ENCODE data around the gene DAAM2.

DAAM2 gene

DNA sequence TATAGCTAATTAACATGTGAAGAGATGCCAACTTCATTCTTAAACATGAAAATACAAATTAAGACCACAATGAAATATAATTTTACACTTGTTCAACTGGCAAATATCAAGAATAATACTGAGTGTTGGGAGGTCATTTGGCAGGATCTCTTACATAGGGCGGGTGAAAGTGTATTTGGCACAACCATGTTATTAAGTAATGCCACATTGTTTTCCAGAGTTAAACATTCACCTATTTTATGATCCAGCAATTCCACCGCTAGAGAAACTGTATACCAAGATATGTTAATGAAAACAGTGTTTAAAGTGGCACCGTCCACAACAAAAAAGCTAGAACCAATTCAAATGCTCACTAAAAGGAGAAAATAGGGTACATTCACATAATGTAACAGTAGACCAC is 128.0 kb downstream of the DAAM2 start:
- TF ChIP-seq TARDBP (IDR thresholded peaks at IDR 0.05) (no peak), SP1 (IDR thresholded peaks at IDR 0.05) (no peak), NFRKB (IDR thresholded peaks at IDR 0.05) (no peak), SUZ12 (IDR thresholded peaks at IDR 0.05) (no peak), ZNF384 (IDR thresholded peaks at IDR 0.05) (no peak), L3MBTL2 (conservative IDR thresholded peaks at IDR 0.05) (no peak), ARNT (IDR thresholded peaks at IDR 0.05) (no peak), LEF1 (IDR thresholded peaks at IDR 0.05; ENCODE audit: borderline replicate concordance) (no peak), FOXA1 (IDR thresholded peaks at IDR 0.05) (no peak), HDGF (IDR thresholded peaks at IDR 0.05; ENCODE audit: borderline replicate concordance) (no peak)
- TF ChIP-seq, protein P1, sequence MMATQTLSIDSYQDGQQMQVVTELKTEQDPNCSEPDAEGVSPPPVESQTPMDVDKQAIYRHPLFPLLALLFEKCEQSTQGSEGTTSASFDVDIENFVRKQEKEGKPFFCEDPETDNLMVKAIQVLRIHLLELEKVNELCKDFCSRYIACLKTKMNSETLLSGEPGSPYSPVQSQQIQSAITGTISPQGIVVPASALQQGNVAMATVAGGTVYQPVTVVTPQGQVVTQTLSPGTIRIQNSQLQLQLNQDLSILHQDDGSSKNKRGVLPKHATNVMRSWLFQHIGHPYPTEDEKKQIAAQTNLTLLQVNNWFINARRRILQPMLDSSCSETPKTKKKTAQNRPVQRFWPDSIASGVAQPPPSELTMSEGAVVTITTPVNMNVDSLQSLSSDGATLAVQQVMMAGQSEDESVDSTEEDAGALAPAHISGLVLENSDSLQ (IDR thresholded peaks at IDR 0.05) = no peak
- CTCF ChIA-PET = no interaction called here
- DNase-seq (ENCODE audit: extremely low spot score) = no peak
- POLR2A ChIA-PET = no interaction called here

DNA sequence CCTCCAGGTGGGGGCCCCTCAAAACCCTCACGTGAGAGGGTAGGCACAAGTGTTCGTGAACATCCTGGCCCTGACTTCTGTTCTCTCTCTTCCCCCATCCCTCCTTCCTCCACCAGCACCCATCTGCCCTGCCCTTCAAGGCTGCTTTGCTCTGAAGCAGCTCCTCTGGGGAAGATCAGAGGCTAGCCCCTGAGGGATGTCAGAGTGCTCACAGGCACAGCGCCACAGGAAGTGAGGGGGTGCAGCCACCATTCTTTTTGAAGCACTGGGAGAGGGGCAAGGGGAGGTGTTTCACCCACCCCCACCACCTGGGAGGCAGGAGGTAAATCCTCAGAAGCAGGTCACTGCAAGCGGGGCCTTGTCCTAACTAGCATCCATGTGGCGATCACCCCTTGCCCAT is 130.6 kb downstream of the DAAM2 start:
- no peak for DNase-seq (ENCODE audit: extremely low spot score)
- ChIA-PET CTCF (no interaction called here), POLR2A (interaction anchor here (1.3 kb wide), 1 partner anchor 11 kb away, joined by 4 read pairs; the partner anchor contains the start of gene MOCS1)
- TF ChIP-seq HDGF (IDR thresholded peaks at IDR 0.05; ENCODE audit: borderline replicate concordance) (no peak), ARNT (IDR thresholded peaks at IDR 0.05) (no peak), LEF1 (IDR thresholded peaks at IDR 0.05; ENCODE audit: borderline replicate concordance) (no peak), BHLHE40 (IDR thresholded peaks at IDR 0.05; ENCODE audit: borderline replicate concordance) (no peak), TARDBP (IDR thresholded peaks at IDR 0.05) (no peak), FOXM1 (IDR thresholded peaks at IDR 0.05; ENCODE audit: borderline replicate concordance) (no peak), L3MBTL2 (conservative IDR thresholded peaks at IDR 0.05) (no peak), SP1 (IDR thresholded peaks at IDR 0.05) (no peak), CTBP1 (IDR thresholded peaks at IDR 0.05; ENCODE audit: borderline replicate concordance) (no peak), NFRKB (IDR thresholded peaks at IDR 0.05) (no peak), FOXA1 (IDR thresholded peaks at IDR 0.05) (no peak), ZNF384 (IDR thresholded peaks at IDR 0.05) (no peak), SUZ12 (IDR thresholded peaks at IDR 0.05) (no peak)
- TF ChIP-seq, protein P1 (IDR thresholded peaks at IDR 0.05) = no peak

DNA sequence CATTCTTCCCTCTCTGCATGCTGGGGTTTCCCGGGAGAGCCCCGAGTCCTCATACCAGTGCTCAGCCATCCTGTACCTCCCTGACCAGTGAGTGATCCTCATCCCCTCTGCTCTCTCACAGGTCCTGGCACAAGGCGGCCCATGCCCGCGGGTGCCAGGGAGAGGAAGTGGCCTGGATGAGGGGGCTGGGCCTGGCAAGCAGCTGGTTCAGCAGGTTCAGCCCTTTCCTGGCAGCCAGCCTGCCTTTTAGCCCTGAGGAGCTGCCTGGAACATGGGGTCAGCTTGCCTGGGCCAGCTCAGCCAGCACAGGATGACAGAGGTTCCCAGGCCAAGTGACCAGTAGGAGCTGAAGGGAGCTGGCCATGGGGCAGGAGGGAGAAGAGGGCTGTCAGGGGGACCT is 131.2 kb downstream of the DAAM2 start:
- TF ChIP-seq CTBP1 (IDR thresholded peaks at IDR 0.05; ENCODE audit: borderline replicate concordance) (no peak), ELF4 (IDR thresholded peaks at IDR 0.05) (no peak), ZNF384 (IDR thresholded peaks at IDR 0.05) (no peak), FOXM1 (IDR thresholded peaks at IDR 0.05; ENCODE audit: borderline replicate concordance) (no peak)
- no peak for DNase-seq (ENCODE audit: extremely low spot score)
- POLR2A ChIA-PET = no interaction called here
- CTCF ChIA-PET = no interaction called here

DNA sequence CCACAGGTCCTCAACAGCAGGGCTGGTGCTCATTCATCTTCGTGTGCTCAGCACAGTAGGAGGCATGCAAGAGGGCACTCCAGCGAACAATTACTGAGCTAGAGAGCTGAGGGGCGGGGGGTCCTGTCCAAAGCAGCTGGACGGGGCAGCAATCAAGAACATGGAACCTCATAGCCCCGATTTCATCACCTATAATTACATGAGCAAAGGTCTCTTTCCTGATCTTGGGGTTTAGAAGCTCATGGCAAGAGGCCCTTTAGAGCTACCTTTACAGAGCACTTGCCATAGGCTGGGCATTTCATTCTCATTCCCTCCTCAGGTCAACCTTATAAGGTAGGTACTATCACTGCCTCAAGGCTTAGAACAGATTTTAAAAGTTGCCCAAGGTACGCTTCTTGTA is 131.7 kb downstream of the DAAM2 start:
- TF ChIP-seq NFRKB (IDR thresholded peaks at IDR 0.05) (no peak), TARDBP (IDR thresholded peaks at IDR 0.05) (no peak), FOXA1 (IDR thresholded peaks at IDR 0.05) (no peak), ZNF384 (IDR thresholded peaks at IDR 0.05) (no peak), ARNT (IDR thresholded peaks at IDR 0.05) (no peak), FOXK2 (IDR thresholded peaks at IDR 0.05) (no peak), ELF4 (IDR thresholded peaks at IDR 0.05) (no peak), HDGF (IDR thresholded peaks at IDR 0.05; ENCODE audit: borderline replicate concordance) (no peak), BHLHE40 (IDR thresholded peaks at IDR 0.05; ENCODE audit: borderline replicate concordance) (no peak), L3MBTL2 (conservative IDR thresholded peaks at IDR 0.05) (no peak), LEF1 (IDR thresholded peaks at IDR 0.05; ENCODE audit: borderline replicate concordance) (no peak), FOXM1 (IDR thresholded peaks at IDR 0.05; ENCODE audit: borderline replicate concordance) (no peak), SUZ12 (IDR thresholded peaks at IDR 0.05) (no peak)
- TF ChIP-seq, protein P1 (IDR thresholded peaks at IDR 0.05) = no peak
- CTCF ChIA-PET = no interaction called here
- no peak for DNase-seq (ENCODE audit: extremely low spot score)
- POLR2A ChIA-PET = no interaction called here

DNA sequence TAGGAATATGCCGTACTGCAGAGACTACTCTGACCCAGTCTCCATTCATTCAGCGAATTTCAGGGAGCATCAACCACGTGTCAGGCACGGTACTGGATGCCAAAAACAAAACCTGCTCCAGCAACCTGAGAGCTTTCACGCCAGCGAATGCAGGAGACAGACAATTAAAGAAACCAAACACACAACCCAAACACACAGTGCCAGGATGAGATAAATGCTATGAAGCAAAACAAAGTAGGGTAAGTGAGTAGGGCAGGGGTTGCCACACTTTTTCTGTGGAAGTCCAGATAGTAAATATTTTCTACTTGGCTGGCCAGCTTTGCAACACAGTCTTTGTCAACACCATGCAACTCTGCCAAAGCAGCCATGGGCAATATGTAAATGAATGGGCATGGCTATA is 132.1 kb downstream of the DAAM2 start:
- POLR2A ChIA-PET = no interaction called here
- TF ChIP-seq ELF4 (IDR thresholded peaks at IDR 0.05) = no peak
- no peak for TF ChIP-seq FOXA1 (IDR thresholded peaks at IDR 0.05)
- TF ChIP-seq, protein P1 (IDR thresholded peaks at IDR 0.05) = no peak
- no peak for DNase-seq (ENCODE audit: extremely low spot score)
- CTCF ChIA-PET = no interaction called here

DNA sequence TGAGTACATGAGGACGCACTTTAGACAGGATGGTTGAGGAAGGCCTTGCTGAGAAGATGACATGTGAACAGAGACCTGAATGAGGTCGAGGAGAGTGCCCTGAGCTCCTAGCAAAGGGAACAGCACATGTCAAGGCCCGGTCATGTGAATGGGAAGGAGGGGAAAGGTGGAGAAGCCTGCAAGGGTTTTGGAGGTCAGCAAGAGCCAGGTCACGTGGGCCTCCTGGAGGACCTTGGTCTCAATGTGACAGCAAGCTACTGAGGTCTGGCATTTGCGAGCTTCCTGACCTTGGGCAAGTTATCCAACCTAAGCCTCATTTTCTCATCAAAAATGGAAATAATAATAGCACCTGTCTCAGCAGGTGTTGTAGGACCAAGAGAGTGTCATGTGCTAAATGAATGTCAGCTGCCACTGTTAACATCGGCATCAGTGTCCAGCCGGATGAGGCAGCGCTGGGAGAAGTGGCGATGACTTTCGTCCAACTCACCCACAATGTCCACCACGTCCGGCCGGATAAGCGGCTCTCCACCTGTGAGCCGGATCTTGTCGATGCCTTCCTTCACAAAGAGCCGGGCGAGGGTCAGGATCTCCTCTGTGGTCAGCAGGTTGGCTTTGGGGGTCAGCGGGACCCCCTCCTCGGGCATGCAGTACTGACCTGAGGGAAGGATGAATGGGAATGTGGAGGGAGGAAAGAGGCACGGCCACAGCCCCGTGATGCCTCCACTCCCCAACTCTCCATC is 133.2 kb downstream of the DAAM2 start:
- no peak for DNase-seq (ENCODE audit: extremely low spot score)
- POLR2A ChIA-PET = no interaction called here
- TF ChIP-seq LEF1 (IDR thresholded peaks at IDR 0.05; ENCODE audit: borderline replicate concordance) (no peak), BHLHE40 (IDR thresholded peaks at IDR 0.05; ENCODE audit: borderline replicate concordance) (no peak), ELF4 (IDR thresholded peaks at IDR 0.05) (no peak), NFRKB (IDR thresholded peaks at IDR 0.05) (no peak), TARDBP (IDR thresholded peaks at IDR 0.05) (no peak), HDGF (IDR thresholded peaks at IDR 0.05; ENCODE audit: borderline replicate concordance) (no peak), L3MBTL2 (conservative IDR thresholded peaks at IDR 0.05) (no peak), ZNF384 (IDR thresholded peaks at IDR 0.05) (no peak), SP1 (IDR thresholded peaks at IDR 0.05) (no peak)
- TF ChIP-seq, protein P1 (IDR thresholded peaks at IDR 0.05) = no peak
- CTCF ChIA-PET = no interaction called here
